Stimulated activated effector memory CD8-positive, alpha-beta T cell treated with anti-CD3 and anti-CD28 coated beads, Interleukin-12 subunit alpha, Interleukin-12 subunit beta, amount 100 ng/mL, for 72 hours (primary cell): ENCODE measurements around the gene RERG.

ENCODE experiments used
- ATAC-seq: fragments of 150-1000 bp; cut with Tn5 transposase; 2 replicates; pipeline ENCODE4 v1.10.0; 2021
- DNase-seq, 2 donors: peaks; one replicate each; pipeline ENCODE4 v3.0.0; 2021 to 2022; ENCODE audit warnings: low spot score in 2 of 2
- H3K27ac Mint-ChIP-seq: one replicate; pipeline ENCODE4 v1.8.0; 2022; ENCODE audit warnings: mild to moderate bottlenecking, mixed read lengths
- H3K36me3 Mint-ChIP-seq: one replicate; pipeline ENCODE4 v1.8.0; 2022; ENCODE audit warnings: mild to moderate bottlenecking, mixed read lengths
- H3K4me1 Mint-ChIP-seq: one replicate; pipeline ENCODE4 v1.8.0; 2022; ENCODE audit warnings: mixed read lengths
- H3K4me3 Mint-ChIP-seq: one replicate; pipeline ENCODE4 v1.8.0; 2022; ENCODE audit warnings: mild to moderate bottlenecking, mixed read lengths
- H3K9me3 Mint-ChIP-seq: one replicate; pipeline ENCODE4 v1.8.0; 2022; ENCODE audit warnings: mixed read lengths

Gene RERG

GRCh38 chr12:15206338-15206737 is 14.9 kb downstream of the RERG start:
- no peaks in the 10 kb centered on the region for H3K9me3 Mint-ChIP-seq
- no peak for DNase-seq
- no peaks in the 10 kb centered on the region for H3K36me3 Mint-ChIP-seq
- no peak for ATAC-seq
- no peak overlapping the region for H3K4me3 Mint-ChIP-seq
- no peak overlapping the region for H3K27ac Mint-ChIP-seq
- no peaks in the 10 kb centered on the region for H3K4me1 Mint-ChIP-seq

- no peaks in the 10 kb centered on the region for H3K4me1 Mint-ChIP-seq
- H3K4me3 Mint-ChIP-seq = no peak overlapping the region
- DNase-seq (no peak), ATAC-seq (no peak)
- H3K36me3 Mint-ChIP-seq = no peaks in the 10 kb centered on the region
- H3K27ac Mint-ChIP-seq = no peak overlapping the region
- H3K9me3 Mint-ChIP-seq = no peaks in the 10 kb centered on the region
These were observed 15.7 kb downstream of the RERG start for GRCh38 chr12:15205341-15206010.

GRCh38 chr12:15201456-15201855 is 19.8 kb downstream of the RERG start:
- ATAC-seq (no peak), DNase-seq (no peak)
- H3K27ac Mint-ChIP-seq = no peak overlapping the region
- H3K36me3 Mint-ChIP-seq = no peaks in the 10 kb centered on the region
- H3K4me1 Mint-ChIP-seq = no peaks in the 10 kb centered on the region
- H3K4me3 Mint-ChIP-seq = no peak overlapping the region
- no peaks in the 10 kb centered on the region for H3K9me3 Mint-ChIP-seq

- Mint-ChIP-seq H3K36me3 (no peaks in the 10 kb centered on the region), H3K9me3 (no peaks in the 10 kb centered on the region), H3K4me1 (no peaks in the 10 kb centered on the region), H3K4me3 (no peak overlapping the region), H3K27ac (no peak overlapping the region)
- ATAC-seq (no peak), DNase-seq (no peak)
These were observed 20.2 kb downstream of the RERG start for GRCh38 chr12:15201056-15201455.

GRCh38 chr12:15200641-15201040 is 20.6 kb downstream of the RERG start:
- H3K4me1 Mint-ChIP-seq = no peaks in the 10 kb centered on the region
- ATAC-seq = no peak
- no peaks in the 10 kb centered on the region for H3K9me3 Mint-ChIP-seq

GRCh38 chr12:15199930-15200329 is 21.3 kb downstream of the RERG start:
- Mint-ChIP-seq H3K9me3 (no peaks in the 10 kb centered on the region), H3K4me3 (no peak overlapping the region), H3K4me1 (no peaks in the 10 kb centered on the region), H3K27ac (no peak overlapping the region), H3K36me3 (no peaks in the 10 kb centered on the region)
- DNase-seq = no peak
- no peak for ATAC-seq

More at GRCh38 chr12:15200641-15201040, 20.6 kb downstream of the RERG start:
- Mint-ChIP-seq H3K27ac (no peak overlapping the region), H3K36me3 (no peaks in the 10 kb centered on the region), H3K4me3 (no peak overlapping the region)
- DNase-seq = no peak

- ATAC-seq (no peak), DNase-seq (no peak)
- Mint-ChIP-seq H3K4me3 (no peak overlapping the region), H3K36me3 (no peaks in the 10 kb centered on the region), H3K9me3 (no peaks in the 10 kb centered on the region), H3K4me1 (no peaks in the 10 kb centered on the region), H3K27ac (no peak overlapping the region)
These were observed 24.3 kb downstream of the RERG start for GRCh38 chr12:15196678-15197505.

- no peaks in the 10 kb centered on the region for H3K9me3 Mint-ChIP-seq
- ATAC-seq (no peak), DNase-seq (no peak)
- no peak overlapping the region for H3K4me3 Mint-ChIP-seq
- no peak overlapping the region for H3K27ac Mint-ChIP-seq
- H3K4me1 Mint-ChIP-seq = no peaks in the 10 kb centered on the region
- H3K36me3 Mint-ChIP-seq = no peaks in the 10 kb centered on the region
These were observed 25.0 kb downstream of the RERG start for GRCh38 chr12:15196221-15196620.

- Mint-ChIP-seq H3K9me3 (no peaks in the 10 kb centered on the region), H3K4me3 (no peak overlapping the region), H3K4me1 (no peaks in the 10 kb centered on the region), H3K36me3 (no peaks in the 10 kb centered on the region), H3K27ac (no peak overlapping the region)
- ATAC-seq = no peak
- DNase-seq = no peak
These were observed 26.5 kb downstream of the RERG start for GRCh38 chr12:15194456-15195368.

- ATAC-seq = no peak
- Mint-ChIP-seq H3K9me3 (no peaks in the 10 kb centered on the region), H3K27ac (no peak overlapping the region), H3K4me3 (no peak overlapping the region), H3K36me3 (no peaks in the 10 kb centered on the region), H3K4me1 (no peaks in the 10 kb centered on the region)
- no peak for DNase-seq
These were observed 27.3 kb downstream of the RERG start for GRCh38 chr12:15193946-15194345.

- H3K9me3 Mint-ChIP-seq = no peaks in the 10 kb centered on the region
- ATAC-seq = no peak
- H3K4me1 Mint-ChIP-seq = no peaks in the 10 kb centered on the region
- H3K4me3 Mint-ChIP-seq = no peak overlapping the region
- no peaks in the 10 kb centered on the region for H3K36me3 Mint-ChIP-seq
- no peak overlapping the region for H3K27ac Mint-ChIP-seq
- no peak for DNase-seq
These were observed 28.5 kb downstream of the RERG start for GRCh38 chr12:15192720-15193119.

GRCh38 chr12:15188127-15188526 is 33.1 kb downstream of the RERG start:
- no peaks in the 10 kb centered on the region for H3K9me3 Mint-ChIP-seq
- ATAC-seq (no peak), DNase-seq (no peak)
- no peak overlapping the region for H3K27ac Mint-ChIP-seq
- no peaks in the 10 kb centered on the region for H3K36me3 Mint-ChIP-seq
- no peaks in the 10 kb centered on the region for H3K4me1 Mint-ChIP-seq
- H3K4me3 Mint-ChIP-seq = no peak overlapping the region

GRCh38 chr12:15186597-15186996 is 34.6 kb downstream of the RERG start:
- H3K27ac Mint-ChIP-seq = no peak overlapping the region
- DNase-seq (no peak), ATAC-seq (no peak)
- no peak overlapping the region for H3K4me3 Mint-ChIP-seq
- no peaks in the 10 kb centered on the region for H3K4me1 Mint-ChIP-seq
- H3K36me3 Mint-ChIP-seq = no peaks in the 10 kb centered on the region
- no peaks in the 10 kb centered on the region for H3K9me3 Mint-ChIP-seq

GRCh38 chr12:15184484-15184883 is 36.7 kb downstream of the RERG start:
- no peak for DNase-seq
- Mint-ChIP-seq H3K27ac (no peak overlapping the region), H3K4me3 (no peak overlapping the region), H3K9me3 (no peaks in the 10 kb centered on the region), H3K36me3 (no peaks in the 10 kb centered on the region), H3K4me1 (no peaks in the 10 kb centered on the region)
- no peak for ATAC-seq

- DNase-seq (no peak), ATAC-seq (no peak)
- H3K4me3 Mint-ChIP-seq = no peak overlapping the region
- H3K27ac Mint-ChIP-seq = no peak overlapping the region
- H3K4me1 Mint-ChIP-seq = no peaks in the 10 kb centered on the region
- H3K36me3 Mint-ChIP-seq = no peaks in the 10 kb centered on the region
- no peaks in the 10 kb centered on the region for H3K9me3 Mint-ChIP-seq
These were observed 37.4 kb downstream of the RERG start for GRCh38 chr12:15183821-15184220.
